Hypothalamus (tissue), 51 donors: ENCODE data around the gene ANKS1B.
A peak's percentile ranks its signal among the peaks of the same experiment; 100 is the strongest.
"Not testable (repeated sequence)": the region's sequence is repeated elsewhere in the genome, so short reads cannot be mapped to it uniquely, and the experiment has no call there.

Experiments used
- DNase-seq, 51 donors: peaks; one replicate each; lab custom pipeline; 2025; lab: John Stamatoyannopoulos, UW

The ANKS1B gene

DNA sequence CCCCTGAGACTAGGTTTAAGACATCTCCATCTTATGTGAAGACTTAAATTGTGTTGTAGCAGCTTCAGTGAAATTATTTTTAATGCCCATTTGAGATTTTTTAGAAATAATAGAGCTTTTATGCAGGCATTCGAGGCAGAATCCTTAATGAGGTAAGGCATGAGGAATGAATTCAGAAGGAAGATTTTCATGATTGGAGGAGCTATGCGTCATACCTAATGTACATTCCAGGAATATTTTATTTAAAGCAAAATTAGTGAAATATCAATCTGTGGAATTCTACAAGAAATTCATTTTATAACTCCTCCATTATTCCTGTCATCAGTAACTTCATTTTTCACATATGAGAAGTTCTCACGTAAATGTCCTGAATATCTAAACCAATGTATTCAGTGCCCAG, 373.1 kb downstream of the ANKS1B start:
- DNase-seq = no peak

DNA sequence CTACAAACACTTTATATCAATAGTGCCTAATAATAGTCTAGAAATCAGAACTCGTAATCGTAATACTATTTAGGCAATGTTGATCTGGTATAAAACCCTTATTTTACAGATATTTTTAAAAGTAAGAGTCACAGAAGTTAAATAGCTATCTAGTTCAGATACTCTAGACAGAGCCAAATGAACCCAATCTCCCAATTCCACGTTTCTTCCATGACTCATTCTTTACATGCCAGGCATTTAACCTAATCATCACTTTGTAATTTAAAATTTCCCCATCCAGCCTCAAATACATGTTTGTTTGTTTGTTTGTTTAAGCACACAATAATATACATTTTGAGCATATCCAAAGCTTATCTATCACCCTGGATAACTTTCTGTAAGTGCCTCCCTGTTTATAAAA, 373.6 kb downstream of the ANKS1B start:
- DNase-seq = no peak

DNA sequence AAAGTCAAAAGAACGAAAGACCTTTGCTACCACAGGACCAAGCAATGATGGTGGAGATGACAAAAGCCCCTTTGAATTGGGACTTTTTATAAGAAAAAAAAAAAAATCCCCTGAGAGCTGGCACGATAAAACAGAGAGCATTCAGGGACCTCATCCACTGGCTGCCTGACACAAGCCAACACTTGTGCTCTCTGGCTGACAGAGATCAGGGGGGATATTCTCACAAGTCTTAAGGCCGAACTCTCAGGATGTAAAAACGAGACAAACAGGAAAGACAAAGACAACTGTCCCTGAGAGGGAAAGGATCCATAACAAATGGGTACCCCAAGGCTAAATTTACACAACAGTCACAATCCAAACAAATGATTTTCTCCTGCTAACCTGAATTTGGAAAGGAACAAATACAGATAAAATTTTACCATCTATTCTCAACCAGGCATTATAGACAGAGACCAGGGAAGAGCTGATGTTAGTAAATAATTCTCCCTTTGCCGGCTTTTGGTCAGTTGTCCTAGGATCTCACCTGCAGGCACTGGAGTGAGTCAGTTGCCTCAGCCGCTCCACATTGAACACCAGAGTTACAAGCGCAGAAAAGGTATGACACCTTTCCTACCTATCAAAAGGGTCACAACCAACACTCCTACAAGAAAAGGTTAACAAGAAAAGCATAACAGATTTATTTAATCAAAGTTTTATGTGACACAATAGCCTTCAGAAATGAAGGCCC, 375.1 kb downstream of the ANKS1B start:
- no peak for DNase-seq

DNA sequence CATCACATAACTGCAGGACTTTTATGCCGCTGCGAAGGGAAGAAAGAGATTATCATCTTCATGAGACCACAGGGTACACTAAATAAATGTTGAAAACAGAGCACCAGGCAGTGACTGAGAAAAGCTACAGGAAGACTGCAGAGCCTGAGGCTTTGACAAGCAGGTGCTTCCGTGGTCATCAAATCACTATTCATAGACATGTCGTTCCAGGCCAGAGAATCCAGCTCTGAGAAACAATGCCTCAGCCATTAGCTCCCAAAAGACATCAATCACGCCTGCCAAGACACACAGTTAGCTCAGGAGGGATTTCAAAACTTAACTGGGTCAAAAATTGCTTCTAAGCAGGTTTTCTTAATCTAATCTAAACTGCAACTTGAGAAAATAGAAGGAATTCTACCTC, 384.3 kb downstream of the ANKS1B start:
- no peak for DNase-seq

DNA sequence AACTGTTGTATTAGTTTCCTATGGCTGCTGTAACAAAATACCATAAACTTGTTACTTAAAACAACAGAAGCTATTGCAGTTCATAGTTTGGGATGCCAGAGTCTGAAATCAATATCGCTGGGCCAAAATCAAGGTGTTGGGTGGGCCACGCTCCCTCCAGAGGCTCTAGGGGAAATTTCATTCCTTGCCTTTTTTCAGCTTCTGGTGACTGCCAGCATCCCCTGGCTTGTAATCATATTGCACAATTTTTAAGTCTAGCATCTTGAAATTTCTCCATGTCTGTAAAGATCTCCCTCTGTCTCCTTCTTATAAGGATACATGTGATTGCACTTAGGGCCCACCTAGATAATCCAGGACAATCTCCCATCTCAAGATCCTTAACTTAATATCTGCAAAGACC, 386.0 kb downstream of the ANKS1B start:
- no peak for DNase-seq

DNA sequence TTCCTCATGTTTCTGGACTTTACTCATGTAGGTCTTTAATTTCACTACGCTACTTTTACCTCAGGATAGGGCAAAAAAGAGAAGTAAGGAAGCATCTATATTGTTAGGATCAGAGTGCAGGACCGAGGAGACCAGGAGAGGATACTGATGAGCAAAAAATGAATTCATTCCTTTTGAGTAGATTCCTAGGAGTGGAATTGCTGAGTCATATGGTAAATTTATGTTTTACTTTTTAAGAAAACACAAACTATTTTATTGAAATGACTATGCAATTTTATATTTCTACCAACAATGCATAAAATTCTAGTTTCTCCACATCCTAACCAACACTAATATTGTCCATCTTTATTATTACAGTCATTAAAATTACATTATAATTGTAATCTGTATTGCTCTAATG, 388.0 kb downstream of the ANKS1B start:
- DNase-seq = no peak

DNA sequence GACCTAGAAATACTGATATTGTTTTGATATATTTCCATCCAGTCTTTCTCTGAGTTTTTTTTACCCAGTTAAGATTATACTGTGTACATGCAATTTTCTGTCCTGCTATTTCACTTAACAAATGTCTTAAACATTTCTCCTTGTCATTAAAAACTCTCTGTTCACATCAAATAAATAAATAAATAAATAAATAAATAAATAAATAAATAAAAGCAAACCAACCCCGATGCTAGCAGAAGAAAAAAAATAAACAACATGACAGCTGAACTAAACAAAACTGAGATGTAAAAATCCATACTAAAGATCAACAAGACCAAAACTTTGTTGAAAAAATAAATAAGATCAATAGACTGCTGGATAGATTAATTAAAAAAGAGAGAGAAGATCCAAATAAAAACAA, 407.6 kb downstream of the ANKS1B start:
- DNase-seq = not testable (repeated sequence)

DNA sequence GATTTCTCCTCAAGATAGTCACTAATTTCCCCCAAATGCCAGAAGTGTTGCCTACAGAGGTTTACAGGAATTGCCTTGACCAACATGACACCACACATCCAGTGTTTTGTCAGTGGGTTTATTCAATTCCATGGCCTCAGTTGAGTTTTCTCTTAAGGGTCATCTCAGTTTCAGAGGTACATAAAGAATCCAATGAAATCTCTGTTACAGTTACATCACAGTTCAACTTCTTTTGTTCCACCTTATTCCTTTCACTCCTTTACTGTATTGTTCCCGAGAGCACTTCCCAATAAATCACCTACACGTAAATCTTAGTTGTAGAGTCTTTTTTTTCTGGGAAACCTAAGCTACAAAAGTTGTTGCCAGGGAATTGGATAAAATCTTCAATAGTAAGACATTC, 410.8 kb downstream of the ANKS1B start:
- no peak for DNase-seq

DNA sequence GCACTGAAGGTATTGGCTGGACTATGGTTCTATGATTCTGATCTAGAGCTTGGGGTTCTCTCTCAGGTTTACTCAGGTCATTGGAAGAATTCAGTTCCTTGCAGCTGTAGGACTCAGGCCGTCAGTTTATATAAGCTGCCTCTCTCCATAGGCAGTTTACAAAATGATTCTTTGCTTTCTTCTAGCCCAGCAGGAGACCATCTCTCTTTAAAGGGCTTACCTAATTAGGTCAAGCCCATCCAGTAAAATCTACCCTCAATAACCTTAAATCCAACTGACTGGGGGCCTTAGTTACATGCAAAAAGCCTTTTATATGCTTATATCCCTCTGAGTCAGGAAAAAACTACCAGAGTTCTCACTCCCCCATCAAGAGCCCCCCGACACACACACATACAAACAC, 417.7 kb downstream of the ANKS1B start:
- no peak for DNase-seq

DNA sequence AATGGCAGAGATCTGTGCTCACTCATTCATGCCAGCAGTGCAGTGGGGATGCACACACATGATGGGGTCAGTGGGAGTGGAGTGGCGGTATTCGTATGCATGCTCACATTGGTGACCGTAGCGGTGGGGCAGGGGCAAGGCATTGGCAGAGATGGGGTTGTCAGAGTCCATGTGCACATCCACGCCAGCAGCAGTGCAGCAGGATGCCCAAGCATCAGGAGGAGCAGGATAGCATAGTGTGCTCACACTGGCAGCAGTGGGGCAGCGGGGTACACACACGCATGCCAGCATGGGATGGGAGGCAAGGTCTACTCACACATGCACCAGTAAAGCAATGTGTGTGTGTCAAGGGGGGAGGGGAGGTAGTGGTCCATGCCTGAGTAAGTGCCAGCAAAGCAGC, 426.6 kb downstream of the ANKS1B start:
- DNase-seq = no peak

DNA sequence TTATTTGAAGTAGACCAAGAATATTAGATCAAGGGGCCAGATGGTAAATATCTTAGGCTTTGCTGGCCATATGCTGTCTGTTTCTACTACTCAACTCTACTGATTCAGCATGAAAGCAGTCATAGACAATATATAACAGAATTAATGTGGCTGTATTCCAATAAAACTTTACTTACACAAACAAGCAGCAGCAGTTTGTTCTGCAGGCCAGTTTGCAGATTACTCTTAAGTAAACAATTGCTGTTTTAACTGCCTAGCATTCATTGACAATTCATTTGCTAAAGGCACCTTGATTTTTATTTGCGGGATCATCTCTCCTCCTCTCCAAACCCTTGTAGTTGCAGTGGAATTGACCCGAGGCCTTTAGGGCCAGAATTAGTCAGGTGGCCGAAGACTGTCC, 431.3 kb downstream of the ANKS1B start:
- no peak for DNase-seq

DNA sequence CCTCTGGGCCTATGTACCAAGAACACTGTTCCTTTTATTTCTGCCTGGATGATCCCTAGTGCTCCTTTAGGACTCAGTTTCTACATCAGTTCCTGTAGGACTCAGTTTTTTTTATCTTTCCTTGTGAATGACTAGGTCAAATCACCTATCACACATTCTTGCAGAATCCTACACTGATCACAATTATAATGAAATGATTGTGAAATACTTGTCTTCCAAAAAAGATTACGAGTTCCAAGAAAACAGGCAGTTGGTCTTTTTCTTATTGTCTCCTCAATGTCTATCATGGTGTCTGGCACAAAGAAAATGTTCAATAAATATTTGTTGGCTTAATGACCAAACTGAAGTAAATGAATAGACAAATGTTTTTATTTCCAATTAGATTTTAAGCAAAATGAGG, 432.7 kb downstream of the ANKS1B start:
- no peak for DNase-seq

DNA sequence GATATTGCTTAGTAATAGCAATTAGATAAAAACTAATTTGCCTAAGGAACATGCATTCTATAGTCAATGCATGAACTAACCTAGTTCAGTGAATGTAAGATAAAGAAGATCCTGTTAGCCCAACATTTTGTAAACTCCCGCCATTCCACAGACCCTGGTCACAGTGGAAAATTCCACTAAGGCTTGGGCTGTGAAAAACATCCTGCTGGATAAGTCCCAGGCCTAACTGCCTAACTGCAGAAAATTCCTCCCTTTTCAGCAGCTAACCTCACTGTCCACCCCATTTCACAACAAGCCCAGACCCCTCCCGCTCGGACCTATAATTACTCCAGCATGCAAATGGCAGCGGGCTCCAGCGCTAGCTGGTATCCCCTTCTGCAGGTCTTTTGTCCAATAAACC, 435.1 kb downstream of the ANKS1B start:
- no peak for DNase-seq

DNA sequence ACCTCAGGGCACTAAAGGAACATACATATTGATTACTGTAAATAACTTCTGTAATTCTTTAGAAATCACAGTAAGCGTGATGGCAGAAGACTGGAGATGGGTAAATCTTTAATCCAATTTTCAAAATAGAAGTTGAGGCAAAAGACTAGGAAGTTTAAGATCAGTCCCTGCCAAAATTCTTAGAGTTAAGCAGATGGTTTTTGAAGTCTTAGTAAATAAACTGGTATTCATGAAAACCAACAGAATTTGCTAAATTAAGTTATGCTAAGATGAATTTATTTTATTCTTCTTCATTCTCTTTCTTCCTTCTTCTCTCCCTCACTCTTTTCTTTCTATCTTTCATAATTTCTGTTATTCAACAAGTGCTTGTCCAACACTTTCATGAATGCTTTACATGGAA, 435.5 kb downstream of the ANKS1B start:
- DNase-seq = no peak

DNA sequence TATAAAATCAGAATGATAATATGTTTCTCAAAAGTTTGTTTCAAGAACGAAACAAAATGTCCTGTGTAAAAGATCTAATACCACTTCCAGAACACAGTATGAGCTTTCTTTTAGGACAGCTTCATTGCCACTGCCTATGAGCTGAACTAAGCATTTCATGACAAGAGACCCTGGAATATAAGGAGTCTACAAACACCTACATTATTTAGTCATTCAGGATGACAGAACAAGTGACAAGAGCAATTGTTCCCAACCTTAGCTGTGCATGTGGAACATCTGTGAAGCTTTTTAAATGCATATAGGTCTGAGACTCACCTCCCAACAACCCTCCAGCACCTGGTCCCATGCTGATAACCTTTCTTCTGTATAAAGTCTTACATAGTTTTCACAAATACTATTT, 440.3 kb downstream of the ANKS1B start:
- peak in 1 of 51 donors; percentile 3 for DNase-seq

DNA sequence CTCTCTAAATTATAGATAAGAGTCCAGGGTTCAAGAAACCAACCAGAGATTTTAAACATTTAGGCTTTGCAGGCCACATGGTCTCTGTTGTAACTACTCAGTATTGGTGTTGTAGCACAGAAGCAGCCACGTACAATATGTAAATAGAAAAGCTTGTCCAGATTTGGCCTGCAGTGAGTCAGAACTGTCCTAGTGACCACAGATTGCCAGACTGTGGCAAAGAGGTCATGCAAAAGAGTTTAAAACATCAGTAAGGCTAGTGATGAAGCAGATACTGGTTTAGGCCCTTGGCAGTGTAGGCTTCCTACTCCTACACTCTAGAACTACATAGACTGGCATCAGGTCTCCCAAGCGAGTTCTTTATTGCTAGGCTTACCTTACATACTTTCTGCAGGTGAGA, 454.8 kb downstream of the ANKS1B start:
- DNase-seq = no peak

DNA sequence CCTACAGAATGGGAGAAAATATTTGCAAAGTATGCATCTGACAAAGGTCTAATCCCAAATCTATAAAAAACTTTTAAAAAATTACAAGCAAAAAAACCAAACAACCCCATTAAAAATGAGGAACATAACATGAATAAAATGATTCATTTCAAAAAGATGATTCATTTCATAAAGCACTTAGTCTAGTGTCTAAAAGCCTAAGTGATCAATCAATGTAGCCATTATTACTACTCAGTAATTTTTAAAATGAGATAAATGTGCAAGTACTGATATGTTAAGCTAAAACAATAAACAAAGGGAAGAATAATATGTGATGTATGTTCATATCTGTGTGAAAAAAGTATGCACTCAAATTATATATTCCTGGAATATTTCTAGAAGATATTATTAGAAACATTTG, 456.3 kb downstream of the ANKS1B start:
- no peak for DNase-seq

DNA sequence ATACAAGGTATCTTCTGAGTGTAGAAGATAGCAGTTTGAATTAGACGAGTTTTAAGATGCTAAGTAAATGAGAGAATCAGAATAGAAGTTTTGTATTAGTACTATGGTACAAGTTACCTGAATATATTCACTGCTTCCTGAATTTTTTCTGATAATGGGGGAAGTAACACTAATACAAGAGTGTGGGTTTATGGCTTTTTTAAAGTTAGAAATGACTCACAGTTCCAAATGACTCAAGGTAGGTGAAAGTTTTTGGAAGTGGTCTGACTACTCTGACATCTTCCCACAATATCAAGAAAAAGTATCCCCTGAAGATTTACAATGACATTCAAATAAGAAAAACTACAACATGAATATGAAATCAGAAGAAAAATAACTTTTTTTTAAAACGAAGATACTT, 460.9 kb downstream of the ANKS1B start:
- DNase-seq = no peak

DNA sequence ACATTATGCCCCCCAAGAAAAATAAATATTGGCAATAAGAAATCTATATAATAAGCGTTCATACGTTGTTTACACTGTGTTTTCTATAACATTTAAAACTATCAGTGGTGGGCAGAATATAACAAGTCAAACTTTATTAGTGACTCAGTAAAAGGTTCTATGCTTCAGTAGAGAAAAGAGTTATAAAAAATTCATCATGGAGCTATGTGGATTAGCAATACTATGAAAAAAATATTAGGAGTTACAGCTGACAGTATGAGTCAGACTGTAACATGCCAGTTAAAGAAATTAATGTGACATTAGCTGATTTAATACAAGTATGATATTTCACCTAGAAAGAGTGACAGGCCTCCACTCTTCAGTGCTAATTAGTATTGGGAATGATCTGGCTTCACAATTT, 462.3 kb downstream of the ANKS1B start:
- DNase-seq = no peak

DNA sequence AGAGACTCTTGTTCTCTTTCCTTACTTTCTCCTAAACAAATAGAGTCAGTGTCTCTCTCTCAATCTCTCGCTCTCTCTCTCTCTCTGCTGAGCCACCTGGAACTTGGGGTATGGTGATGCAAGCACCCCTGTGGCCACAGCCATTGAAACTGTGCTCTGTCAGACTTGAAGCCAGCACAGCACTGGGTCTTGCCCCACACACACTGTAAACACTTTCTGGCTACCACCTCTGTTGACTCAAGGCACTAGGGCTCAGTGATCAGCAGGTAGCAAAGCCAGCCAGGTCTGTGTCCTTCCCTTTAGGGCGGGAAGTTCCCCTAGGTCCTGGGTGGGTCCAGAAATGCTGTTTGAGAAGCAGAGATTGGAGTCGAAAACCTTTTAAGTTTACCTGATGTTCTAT, 463.1 kb downstream of the ANKS1B start:
- DNase-seq = no peak

DNA sequence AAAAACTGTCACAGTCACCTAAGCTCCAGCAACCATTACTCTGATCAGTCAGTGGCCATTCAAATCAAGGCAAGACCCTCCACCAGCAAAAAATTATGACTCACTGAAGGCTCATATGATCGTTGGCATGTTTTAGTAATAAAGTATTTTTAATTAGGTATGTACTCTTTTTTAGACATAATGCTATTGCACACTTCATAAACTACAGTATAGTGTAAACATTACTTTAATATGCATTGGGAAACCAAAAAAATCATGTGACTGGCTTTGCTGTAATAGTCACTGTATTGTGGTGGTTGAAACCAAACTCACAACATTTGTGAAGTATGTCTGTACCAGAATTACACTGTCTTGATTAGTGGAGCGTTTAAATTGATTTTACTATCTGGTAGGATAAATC, 471.7 kb downstream of the ANKS1B start:
- no peak for DNase-seq

DNA sequence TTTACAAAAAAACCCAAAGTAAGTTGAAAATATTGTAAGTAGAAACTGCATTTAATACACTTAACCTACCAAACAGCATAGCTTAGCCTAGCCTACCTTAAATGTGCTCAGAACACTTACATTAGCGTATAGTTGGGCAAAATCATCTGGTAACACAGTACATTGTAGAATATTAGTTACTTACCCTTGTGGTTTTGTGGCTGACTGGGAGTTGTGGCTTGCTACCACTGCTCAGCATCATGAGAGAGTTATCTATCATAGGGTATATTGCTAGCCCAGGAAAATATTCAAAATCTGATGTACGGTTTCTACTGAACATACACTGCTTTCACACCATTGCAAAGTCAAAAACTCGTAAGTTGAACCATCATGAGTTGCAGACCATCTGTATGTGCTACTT, 478.9 kb downstream of the ANKS1B start:
- no peak for DNase-seq

DNA sequence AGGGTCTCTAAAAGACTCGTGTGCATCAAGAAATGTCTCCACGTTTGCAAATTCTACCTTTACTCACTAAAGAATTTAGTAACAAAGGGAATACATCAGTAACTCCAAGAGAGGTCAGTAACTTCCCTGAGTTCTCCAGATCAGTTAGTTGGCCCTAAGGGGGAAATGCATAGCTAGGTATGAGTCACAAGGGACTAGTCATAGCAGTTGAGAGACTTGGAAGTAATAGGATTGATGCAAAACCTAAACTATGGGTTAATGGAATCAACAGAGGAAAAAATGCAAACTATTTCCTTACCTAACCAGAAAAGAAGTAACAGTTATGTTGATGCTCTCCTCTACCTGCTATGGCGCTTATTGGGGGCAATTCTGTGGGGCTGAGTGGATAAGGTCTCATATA, 486.0 kb downstream of the ANKS1B start:
- no peak for DNase-seq
